Upper lobe of left lung (tissue), 6 donors: ENCODE results near the gene BRWD1. TPM values are rescaled to one million over a fixed set of nuclear protein-coding genes. Genes with fewer than 3 reads are reported as not detected.

Experiments
- ATAC-seq, 2 donors: fragments of 200-7000 bp; cut with Tn5 transposase; one replicate each; pipeline ENCODE4 v1.9.1; 2022; ENCODE audit warnings: mild to moderate bottlenecking in 2 of 2, moderate library complexity in 2 of 2; ENCODE audit not compliant: low FRiP score in 2 of 2
- DNase-seq, 2 donors: peaks; one replicate each; pipeline ENCODE4 v3.0.0-alpha.2; 2019 to 2020
- H3K27ac ChIP-seq, 4 donors: fragments of 200-600 bp; sonication (generic); one replicate each; pipeline ENCODE4 v1.5.1; 2016 to 2019
- H3K27me3 ChIP-seq, 4 donors: fragments of 200-600 bp; sonication (generic); one replicate each; pipeline ENCODE4 v1.5.1; 2017 to 2019
- H3K36me3 ChIP-seq, 4 donors: fragments of 200-600 bp; sonication (generic); one replicate each; pipeline ENCODE4 v1.5.1; 2016 to 2019
- H3K4me1 ChIP-seq, 4 donors: fragments of 200-600 bp; sonication (generic); one replicate each; pipeline ENCODE4 v1.5.1; 2018 to 2019
- H3K4me3 ChIP-seq, 4 donors: fragments of 200-600 bp; sonication (generic); one replicate each; pipeline ENCODE4 v1.5.1; 2017 to 2019; ENCODE audit warnings: mild to moderate bottlenecking in 2 of 4, moderate library complexity in 1 of 4
- H3K9me3 ChIP-seq, 4 donors: fragments of 200-600 bp; sonication (generic); one replicate each; pipeline ENCODE4 v1.5.1; 2018 to 2019
- CTCF ChIP-seq, 6 experiments: fragments of 450-650 bp in 4 of 6; fragments of 200-600 bp in 2 of 6; sonication (generic) in 2 of 6; IDR thresholded peaks; one replicate each; pipeline ENCODE4 v1.5.1; 2016 to 2019; ENCODE audit warnings: antibody characterized with exemption in 6 of 6
- EP300 ChIP-seq, 4 donors: sonication (generic); formaldehyde crosslinking; IDR thresholded peaks; one replicate each; pipeline ENCODE4 v1.5.1; 2017; ENCODE audit warnings: antibody characterized with exemption in 4 of 4, control low read depth in 2 of 4
- POLR2A ChIP-seq, 4 donors: fragments of 450-650 bp; IDR thresholded peaks; one replicate each; pipeline ENCODE4 v1.5.1; 2016 to 2017; ENCODE audit warnings: antibody characterized with exemption in 4 of 4, mild to moderate bottlenecking in 2 of 4
- POLR2AphosphoS5 ChIP-seq, 2 donors: sonication (generic); formaldehyde crosslinking; IDR thresholded peaks; one replicate each; pipeline ENCODE4 v1.5.1; 2017; ENCODE audit warnings: antibody characterized with exemption in 2 of 2
- WGBS, 2 donors: methylation state at CpG; one replicate each; pipeline ENCODE4 v1.1.5; 2017 to 2018; 5-methylcytosine and 5-hydroxymethylcytosine counted together
- total RNA-seq, 6 donors: library from RNA; depleted of rRNA in 4 of 6; stranded (reverse); fragments of >200 nt in 4 of 6; gene quantifications; one replicate each; pipeline versions ENCODE4 v1.1.0 to v1.2.1, GENCODE V29; 2016 to 2021
- donor health status: DM: no; HTN: no; CAD: no; lungs with moderate emphysema.
- donor health status: DM: no; HTN: yes; CAD: no; lungs with severe emphysema.

Gene BRWD1
- total RNA-seq, 6 donors from 2014 or later = 23.4 to 144 (median 42.0) TPM

GRCh38 chr21:39153373-39153772, 160.1 kb downstream of the BRWD1 start:
- H3K27ac ChIP-seq = no peak overlapping the region
- H3K4me1 ChIP-seq = no peaks in the 10 kb centered on the region
- H3K27me3 ChIP-seq = no peaks in the 10 kb centered on the region
- no peaks in the 10 kb centered on the region for H3K36me3 ChIP-seq
- WGBS, 2 donors = 94% methylated on average over 2 of the region's 2 CpGs
- no peak overlapping the region for H3K4me3 ChIP-seq
- no peaks in the 10 kb centered on the region for H3K9me3 ChIP-seq
- DNase-seq (no peak), ATAC-seq (no peak)
- TF ChIP-seq EP300 (IDR thresholded peaks at IDR 0.05) (no peak), CTCF (IDR thresholded peaks at IDR 0.05) (peak in 3 of 6 experiments; percentile 19 to 26 (median 23))

- DNase-seq = no peak
- TF ChIP-seq POLR2AphosphoS5 (IDR thresholded peaks at IDR 0.05) (no peak), POLR2A (IDR thresholded peaks at IDR 0.05) (no peak), EP300 (IDR thresholded peaks at IDR 0.05) (no peak), CTCF (IDR thresholded peaks at IDR 0.05) (no peak)
- H3K9me3 ChIP-seq = no peaks in the 10 kb centered on the region
- no peaks in the 10 kb centered on the region for H3K4me1 ChIP-seq
- H3K27me3 ChIP-seq = no peaks in the 10 kb centered on the region
- ATAC-seq = no peak
- no peak overlapping the region for H3K27ac ChIP-seq
- WGBS, 2 donors = 93 to 95% methylated on average over 2 of the region's 2 CpGs
- H3K4me3 ChIP-seq = no peak overlapping the region
- no peaks in the 10 kb centered on the region for H3K36me3 ChIP-seq
These were observed 161.2 kb downstream of the BRWD1 start for GRCh38 chr21:39152271-39152670.

- H3K9me3 ChIP-seq = no peaks in the 10 kb centered on the region
- TF ChIP-seq EP300 (IDR thresholded peaks at IDR 0.05) = no peak
- TF ChIP-seq CTCF (IDR thresholded peaks at IDR 0.05) = no peak
- TF ChIP-seq POLR2AphosphoS5 (IDR thresholded peaks at IDR 0.05) = no peak
- no peak for TF ChIP-seq POLR2A (IDR thresholded peaks at IDR 0.05)
- no peak for ATAC-seq
- H3K27me3 ChIP-seq = no peaks in the 10 kb centered on the region
- DNase-seq = no peak
- H3K27ac ChIP-seq = no peak overlapping the region
- no peaks in the 10 kb centered on the region for H3K36me3 ChIP-seq
- no peaks in the 10 kb centered on the region for H3K4me1 ChIP-seq
- H3K4me3 ChIP-seq = no peak overlapping the region
These were observed 162.6 kb downstream of the BRWD1 start for GRCh38 chr21:39150877-39151276.

- TF ChIP-seq POLR2A (IDR thresholded peaks at IDR 0.05) = no peak
- TF ChIP-seq EP300 (IDR thresholded peaks at IDR 0.05) = no peak
- no peak for TF ChIP-seq CTCF (IDR thresholded peaks at IDR 0.05)
- no peak for TF ChIP-seq POLR2AphosphoS5 (IDR thresholded peaks at IDR 0.05)
- Histone ChIP-seq H3K4me3 (no peak overlapping the region), H3K4me1 (no peaks in the 10 kb centered on the region), H3K36me3 (no peaks in the 10 kb centered on the region), H3K9me3 (no peaks in the 10 kb centered on the region), H3K27ac (no peak overlapping the region), H3K27me3 (no peaks in the 10 kb centered on the region)
- 94 to 95% methylated on average over 6 of the region's 6 CpGs for WGBS, 2 donors
- ATAC-seq = no peak
- no peak for DNase-seq
These were observed 163.1 kb downstream of the BRWD1 start for GRCh38 chr21:39150316-39150715.

GRCh38 chr21:39149882-39150281, 163.6 kb downstream of the BRWD1 start:
- Histone ChIP-seq H3K9me3 (no peaks in the 10 kb centered on the region), H3K4me3 (no peak overlapping the region), H3K27ac (no peak overlapping the region), H3K36me3 (no peaks in the 10 kb centered on the region), H3K27me3 (no peaks in the 10 kb centered on the region), H3K4me1 (no peaks in the 10 kb centered on the region)
- DNase-seq (no peak), ATAC-seq (no peak)
- no peak for TF ChIP-seq POLR2AphosphoS5 (IDR thresholded peaks at IDR 0.05)
- no peak for TF ChIP-seq EP300 (IDR thresholded peaks at IDR 0.05)
- no peak for TF ChIP-seq CTCF (IDR thresholded peaks at IDR 0.05)
- TF ChIP-seq POLR2A (IDR thresholded peaks at IDR 0.05) = no peak
